Measurements from ENCODE around the gene SV2C.
A peak's percentile ranks its signal among the peaks of the same experiment; 100 is the strongest.

SV2C gene

DNA sequence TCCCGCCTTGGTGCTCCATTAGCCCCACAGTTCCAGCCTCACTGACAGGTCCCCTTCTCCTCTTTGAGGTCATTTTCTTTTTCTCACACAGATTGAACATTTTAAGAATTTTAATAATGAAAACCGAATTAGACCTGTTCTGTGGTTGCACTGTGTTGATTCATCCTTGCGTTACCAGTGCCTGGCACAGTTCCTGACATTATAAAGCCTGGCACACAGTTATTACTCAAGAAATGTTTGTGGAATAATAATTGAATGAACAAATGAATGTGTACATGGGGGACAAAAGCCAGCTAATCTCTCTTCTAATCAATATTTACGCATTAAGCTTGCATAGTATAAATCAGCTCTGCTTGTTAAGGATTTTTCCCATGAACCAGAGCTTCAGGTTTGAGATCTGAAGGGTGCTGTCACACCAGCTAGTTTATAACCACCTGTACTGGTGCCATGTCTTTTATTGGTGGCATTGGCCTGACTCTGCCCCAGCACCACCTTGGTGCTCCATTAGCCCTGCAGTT is 80.0 kb downstream of the SV2C start:
- DNase-seq (ENCODE audit: low read depth, low spot score): no peak

- DNase-seq (ENCODE audit: low read depth, low spot score): no peak
These were observed 81.8 kb downstream of the SV2C start for GRCh38 chr5:76165029-76165428.

DNA sequence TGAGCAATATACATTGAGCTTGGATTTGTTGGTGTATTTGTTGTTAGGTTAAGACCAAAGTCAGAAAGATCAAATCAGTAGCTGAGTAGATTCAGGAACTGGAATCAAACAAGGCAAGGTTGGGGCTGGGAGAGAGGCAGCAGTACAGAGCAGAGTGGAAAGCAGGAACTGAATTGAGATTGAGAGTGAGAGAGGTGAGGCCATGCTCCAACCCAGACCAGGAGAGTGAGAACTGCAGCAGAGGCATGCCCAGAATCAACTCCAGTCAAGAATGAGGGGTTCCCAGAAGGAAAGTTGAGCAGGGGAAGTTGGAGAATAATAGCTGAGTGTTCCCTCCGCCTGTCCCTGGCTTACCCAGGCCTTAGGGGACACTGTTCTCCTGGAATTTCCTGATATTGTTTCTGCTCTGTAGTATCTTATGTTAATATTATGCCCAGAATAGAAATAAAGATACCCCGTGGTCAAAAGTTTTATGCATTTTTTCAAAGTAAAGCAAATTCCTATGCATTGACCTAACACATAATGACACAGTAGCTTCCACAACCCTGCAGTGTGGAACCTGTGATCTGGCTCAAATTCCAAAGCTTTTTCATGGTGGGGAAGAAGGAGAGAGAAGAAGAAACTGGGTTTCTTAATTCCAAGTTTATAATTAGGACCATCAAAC is 82.7 kb downstream of the SV2C start:
- DNase-seq (ENCODE audit: low read depth, low spot score): peak; percentile 20

DNA sequence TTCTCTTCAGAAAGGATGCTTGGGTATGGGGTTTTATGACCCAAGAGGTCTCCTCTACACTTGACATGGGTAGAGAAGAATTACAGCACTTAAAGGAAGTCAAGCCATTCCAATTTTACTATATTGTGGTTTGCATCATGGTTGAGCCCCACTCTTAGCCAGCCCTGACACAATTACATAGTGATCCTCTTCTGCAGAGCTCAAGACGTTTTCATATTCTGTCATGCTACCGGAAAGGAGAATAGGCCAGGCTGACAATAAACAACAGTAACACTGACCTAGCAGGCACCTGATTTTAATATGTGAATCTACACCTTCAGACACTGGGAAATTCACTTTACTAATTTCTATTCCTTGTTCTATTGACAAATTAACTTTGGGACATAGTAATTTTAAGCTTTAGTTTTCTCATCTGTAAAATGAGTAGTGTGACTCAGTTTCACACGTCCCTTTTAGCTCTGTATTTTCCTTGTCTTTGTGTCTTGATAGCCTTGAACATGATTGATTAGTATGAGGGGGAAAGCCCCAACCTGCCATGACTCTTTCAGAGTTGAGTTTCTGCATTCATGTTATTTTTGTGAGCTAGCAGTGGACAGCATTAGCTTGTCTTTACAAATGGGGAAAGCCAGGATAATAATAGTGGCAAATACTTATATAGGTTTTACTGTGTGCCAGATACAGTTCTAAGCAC is 83.8 kb downstream of the SV2C start:
- DNase-seq (ENCODE audit: low read depth, low spot score): no peak

DNA sequence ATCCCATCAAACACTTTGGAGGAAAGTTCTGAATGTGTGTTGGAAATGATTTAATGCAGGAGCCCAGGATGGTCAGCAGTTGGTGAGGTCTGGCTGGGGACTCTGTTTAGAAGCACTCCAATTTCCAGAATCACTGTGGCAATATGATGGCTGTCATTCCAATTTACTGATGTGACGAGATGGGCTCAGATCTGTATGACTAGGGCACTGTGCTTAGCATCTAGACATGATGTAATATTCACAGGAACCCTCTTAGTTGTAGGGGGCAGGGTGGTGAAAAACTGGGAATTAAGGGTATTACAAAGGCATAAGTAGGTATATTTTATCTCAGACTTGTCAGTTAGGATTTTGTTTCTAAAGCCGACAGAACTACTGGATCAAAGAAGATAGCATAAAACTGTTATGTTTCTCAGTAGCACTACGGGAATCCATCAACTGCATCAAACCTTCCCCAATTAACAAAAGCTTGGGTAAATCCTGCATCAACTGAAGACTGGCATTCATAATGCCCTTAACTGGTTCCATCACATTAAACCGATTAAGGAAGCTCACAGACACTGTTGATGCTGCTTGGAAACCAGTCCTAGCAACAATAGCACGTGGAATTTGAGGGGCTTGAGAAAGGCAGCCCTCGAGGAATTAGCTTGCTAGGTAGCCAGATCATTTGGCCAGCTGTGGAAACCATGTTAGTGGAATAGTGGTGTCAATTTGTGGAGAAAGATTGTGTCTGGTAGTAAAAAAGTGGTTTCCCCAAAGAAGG is 86.1 kb downstream of the SV2C start:
- no peak for DNase-seq (ENCODE audit: low read depth, low spot score)

DNA sequence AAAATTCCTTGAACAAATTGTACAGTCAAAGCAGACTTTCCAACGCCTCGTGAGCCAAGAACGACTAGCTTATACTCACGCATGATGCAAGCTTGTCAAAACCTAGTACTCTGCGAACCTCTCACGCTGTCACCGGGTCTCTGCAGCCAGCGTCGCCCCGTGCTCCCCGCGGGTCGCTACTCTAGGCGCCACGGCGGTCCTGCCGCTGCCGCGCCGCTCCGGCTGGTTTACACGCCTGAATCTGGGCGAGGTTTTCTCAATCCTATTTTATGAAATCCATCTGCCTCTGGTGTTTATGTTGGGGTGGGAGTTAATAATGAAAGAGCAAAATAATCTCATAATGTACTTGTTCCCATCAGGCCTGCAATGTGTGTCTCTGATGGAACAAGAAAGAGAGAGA is 90.9 kb downstream of the SV2C start:
- DNase-seq (ENCODE audit: low read depth, low spot score): no peak

DNA sequence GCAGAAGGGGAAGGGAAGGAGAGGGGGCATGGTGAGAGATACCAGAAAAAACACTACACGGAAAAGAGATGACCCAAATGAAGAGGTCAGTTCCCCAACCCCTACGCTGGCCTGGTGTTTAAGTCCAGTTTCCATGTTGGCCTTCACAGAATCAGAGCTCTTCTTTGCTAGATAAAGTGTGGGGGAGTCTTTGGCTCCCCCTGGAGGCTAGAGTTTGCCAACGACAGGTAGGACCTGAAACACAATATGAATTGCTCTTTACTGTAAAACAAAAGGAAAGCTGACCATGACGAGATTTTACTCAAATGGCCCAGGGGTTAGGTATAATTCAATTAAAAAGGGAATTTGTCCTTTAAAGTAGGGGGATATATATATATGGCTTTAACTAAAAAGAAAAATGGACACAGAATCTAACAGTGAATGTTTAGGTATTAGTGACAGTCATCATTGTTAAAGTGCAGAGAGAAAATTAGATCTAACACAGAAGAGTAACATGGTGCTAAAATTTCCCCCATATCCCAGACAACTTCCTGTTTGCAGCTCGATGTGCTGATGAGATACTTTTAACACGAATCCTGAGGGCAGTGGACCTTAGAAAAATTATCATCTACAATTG is 92.0 kb downstream of the SV2C start:
- DNase-seq (ENCODE audit: low read depth, low spot score): peak; percentile 63

DNA sequence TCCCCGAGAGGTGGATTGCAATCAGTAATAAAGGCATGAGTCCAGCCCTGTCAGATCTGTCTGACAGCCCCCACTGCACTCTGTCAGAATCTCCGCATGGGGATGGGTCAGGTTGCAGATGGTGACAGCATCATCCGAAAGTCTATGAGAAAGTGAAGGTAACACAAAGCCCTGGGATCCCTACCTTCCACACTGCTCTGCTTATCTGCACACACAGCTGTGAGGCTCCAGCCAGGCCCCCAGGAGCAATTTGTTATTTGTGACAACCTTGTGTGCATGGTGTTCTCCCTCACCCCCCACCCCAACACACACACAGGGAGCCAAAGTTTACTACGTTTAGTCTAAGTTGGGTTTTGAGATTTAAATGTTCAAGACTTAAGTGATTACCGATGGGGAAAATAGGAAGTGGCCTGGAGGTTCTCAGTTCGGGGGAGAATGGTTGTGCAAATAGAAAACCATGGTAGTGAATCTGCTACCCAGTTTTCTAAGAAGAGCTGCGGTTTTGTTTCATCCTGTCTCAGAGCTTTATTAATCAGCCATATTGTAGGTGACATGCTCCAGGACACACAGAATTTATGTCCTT is 92.7 kb downstream of the SV2C start:
- no peak for DNase-seq (ENCODE audit: low read depth, low spot score)

GRCh38 chr5:76177978-76178377 is 94.8 kb downstream of the SV2C start:
- DNase-seq (ENCODE audit: low read depth, low spot score): no peak

DNA sequence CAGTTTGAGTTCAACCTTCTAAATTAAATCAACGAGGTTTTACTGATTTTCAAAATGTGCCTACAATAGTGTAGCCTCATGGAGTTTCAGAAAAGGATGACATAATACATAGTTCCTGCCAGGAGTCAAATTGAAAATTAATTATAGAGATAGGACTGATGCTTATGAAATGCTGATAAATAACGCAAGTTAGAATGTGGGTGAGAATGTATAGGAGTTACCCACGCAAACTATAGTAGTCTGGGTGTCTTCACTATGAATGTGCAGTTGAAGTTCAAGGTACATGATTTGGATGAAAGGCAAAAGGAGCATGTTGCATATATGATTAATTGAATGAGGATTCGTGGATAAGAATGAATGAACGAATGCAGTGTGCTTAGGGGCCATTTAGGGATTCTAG is 95.7 kb downstream of the SV2C start:
- no peak for DNase-seq (ENCODE audit: low read depth, low spot score)

- peak; percentile 3 for DNase-seq (ENCODE audit: low read depth, low spot score)
These were observed 97.9 kb downstream of the SV2C start for GRCh38 chr5:76180814-76181805.

DNA sequence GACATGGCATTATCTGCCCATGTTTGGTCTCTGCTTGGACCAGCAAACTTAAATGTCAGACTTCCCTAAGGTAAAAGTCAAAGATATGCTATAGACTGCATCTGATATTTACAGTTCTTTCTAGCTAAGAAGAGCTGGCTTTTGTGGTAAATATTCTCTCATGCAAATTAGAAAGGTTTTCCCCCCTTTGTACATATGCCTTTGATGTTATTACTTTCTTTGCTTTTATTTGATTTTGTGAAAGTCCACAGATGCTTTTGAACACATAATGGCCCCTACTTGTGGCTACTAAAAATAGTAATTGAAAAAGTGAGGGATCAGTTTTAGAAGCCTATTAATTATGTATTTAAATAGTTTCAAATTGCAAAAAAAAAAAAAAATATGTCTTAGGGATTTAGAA is 104.2 kb downstream of the SV2C start:
- DNase-seq (ENCODE audit: low read depth, low spot score): no peak

DNA sequence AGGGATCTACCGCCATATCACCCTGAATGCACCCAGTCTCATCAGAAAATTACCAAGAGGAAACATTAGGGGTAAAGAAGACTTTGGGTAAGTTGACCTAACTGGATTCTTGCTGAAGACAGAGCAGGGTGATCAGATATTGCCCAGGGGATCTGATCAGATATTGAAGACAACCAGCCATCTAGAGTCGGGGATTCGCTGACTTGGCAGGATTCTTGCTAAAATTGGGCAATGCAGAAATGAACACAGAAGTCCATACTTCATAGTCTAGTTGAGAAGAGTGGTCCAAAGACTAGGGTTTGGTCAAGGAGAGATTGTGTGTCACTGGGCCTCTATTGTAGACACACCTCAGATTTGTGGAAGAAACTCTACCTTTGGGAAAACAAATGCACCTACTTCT is 107.2 kb downstream of the SV2C start:
- no peak for DNase-seq (ENCODE audit: low read depth, low spot score)

- no peak for DNase-seq (ENCODE audit: low read depth, low spot score)
These were observed 109.7 kb downstream of the SV2C start for GRCh38 chr5:76192837-76193236.

DNA sequence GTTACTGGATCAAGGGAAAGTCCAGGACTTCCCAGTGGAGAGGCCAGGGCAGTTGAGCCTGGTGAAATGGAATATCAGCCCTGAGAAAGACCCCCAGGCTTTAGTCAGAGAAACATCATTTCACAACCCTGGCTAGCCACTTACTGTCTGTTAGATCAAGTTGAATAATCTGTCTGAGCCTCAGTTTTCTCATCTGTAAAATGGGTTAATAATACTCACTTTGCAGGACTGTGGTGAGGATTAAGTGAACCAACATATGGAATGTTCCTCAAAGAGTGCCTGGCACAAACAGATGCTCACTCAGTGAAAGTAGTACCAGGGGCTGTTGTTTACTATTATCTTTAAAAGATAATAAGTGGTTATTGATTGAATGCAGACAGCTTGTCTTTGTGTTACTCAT is 110.5 kb downstream of the SV2C start:
- DNase-seq (ENCODE audit: low read depth, low spot score): no peak

DNA sequence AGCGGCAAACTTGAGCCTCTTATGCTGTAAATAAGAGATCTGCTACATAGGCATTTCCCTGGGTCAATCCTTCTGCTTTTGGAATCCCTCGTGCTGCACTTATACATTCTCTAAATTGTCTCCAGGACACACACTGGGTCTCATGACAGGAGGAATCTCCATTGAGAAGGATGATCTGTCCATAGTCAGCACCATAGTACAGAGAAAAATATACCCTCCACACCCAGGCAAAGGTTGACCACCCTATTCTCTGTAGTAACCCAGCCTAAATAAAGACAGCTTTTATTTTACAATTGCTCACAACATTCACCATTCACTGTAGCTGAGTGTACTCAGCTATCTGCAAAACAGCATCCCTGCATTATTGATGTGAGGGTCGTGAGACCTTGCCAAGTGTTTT is 111.2 kb downstream of the SV2C start:
- no peak for DNase-seq (ENCODE audit: low read depth, low spot score)

DNA sequence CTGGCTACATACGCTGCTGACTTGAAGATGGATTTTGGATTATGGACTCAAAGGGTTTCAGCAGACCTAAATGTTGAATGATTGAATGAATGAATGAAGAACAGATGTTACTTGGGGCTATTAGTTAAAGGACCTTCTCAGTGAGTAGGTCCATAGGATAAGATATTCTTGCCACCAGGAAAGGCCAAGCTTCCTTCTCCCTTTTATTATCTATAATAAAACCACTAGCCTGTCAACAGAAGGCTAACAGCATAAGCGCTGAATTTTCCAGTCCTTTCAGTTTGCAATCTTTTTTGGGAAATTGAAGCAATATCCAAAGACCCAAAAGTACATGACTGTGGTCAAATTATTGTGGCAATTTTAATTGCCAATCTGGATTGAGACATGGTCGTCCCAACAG is 113.3 kb downstream of the SV2C start:
- no peak for DNase-seq (ENCODE audit: low read depth, low spot score)

DNA sequence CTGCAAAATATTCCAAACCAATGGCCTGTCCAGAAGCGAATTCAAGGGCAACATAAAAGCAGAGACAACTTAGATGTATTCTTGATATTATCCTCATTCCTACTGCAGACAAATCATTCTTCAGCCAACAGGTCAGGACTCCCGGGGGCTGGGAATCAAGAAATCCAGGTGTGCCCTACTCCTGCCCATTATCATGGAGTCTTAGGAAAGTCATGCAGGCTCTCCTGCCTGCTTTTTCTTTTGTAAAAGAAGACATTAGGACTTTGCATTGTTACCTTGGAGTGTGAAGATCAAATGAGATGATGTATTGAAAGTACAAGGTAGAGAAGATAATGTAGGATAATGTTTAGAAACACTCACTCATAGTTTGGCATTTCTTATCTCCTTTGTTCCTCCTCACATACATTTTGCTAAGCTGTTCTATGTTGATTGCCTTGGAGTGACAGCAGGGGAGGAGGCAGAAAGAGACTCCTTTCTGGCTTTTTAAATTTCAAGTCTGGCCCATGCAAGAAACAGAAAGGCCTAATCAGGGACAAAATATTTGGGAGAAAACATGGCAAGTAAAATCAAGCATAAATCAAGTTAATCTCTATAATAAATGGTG is 113.8 kb downstream of the SV2C start:
- DNase-seq (ENCODE audit: low read depth, low spot score): no peak

- no peak for DNase-seq (ENCODE audit: low read depth, low spot score)
These were observed 114.5 kb downstream of the SV2C start for GRCh38 chr5:76197726-76198125.

Data from astrocyte of the hippocampus (primary cell).